ENCODE measurements around the gene ADPRS. TPM values are rescaled to one million over a fixed set of nuclear protein-coding genes. Genes with fewer than 3 reads are reported as not detected.

ADPRS gene
- total RNA-seq, 1 experiment from 2014 or later, result 26.8 TPM

- in situ Hi-C loops (cut with HindIII; ENCODE audit: low pct_unique_long_range_greater_than_20kb, low sequenced_read_pairs), result no loop called here
- no peak for DNase-seq (ENCODE audit: low read depth, low spot score)
Measured at GRCh38 chr1:36123356-36123755, 34.7 kb downstream of the ADPRS start.

- no peak for DNase-seq (ENCODE audit: low read depth, low spot score)
- in situ Hi-C loops (cut with HindIII; ENCODE audit: low pct_unique_long_range_greater_than_20kb, low sequenced_read_pairs), result no loop called here
Measured at GRCh38 chr1:36124404-36125128, 35.9 kb downstream of the ADPRS start.

GRCh38 chr1:36125129-36125991 is 36.7 kb downstream of the ADPRS start, which contains the start of gene COL8A2:
COL8A2 (minus strand) TSS chr1:36125222; CDS start chr1:36100242, 24,980 bp downstream.
- no peak for DNase-seq (ENCODE audit: low read depth, low spot score)
- in situ Hi-C loops (cut with HindIII; ENCODE audit: low pct_unique_long_range_greater_than_20kb, low sequenced_read_pairs), result no loop called here

- in situ Hi-C loops (cut with HindIII; ENCODE audit: low pct_unique_long_range_greater_than_20kb, low sequenced_read_pairs), result no loop called here
- DNase-seq (ENCODE audit: low read depth, low spot score), result no peak
Measured at GRCh38 chr1:36126005-36126716, 37.5 kb downstream of the ADPRS start.

- in situ Hi-C loops (cut with HindIII; ENCODE audit: low pct_unique_long_range_greater_than_20kb, low sequenced_read_pairs), result no loop called here
Measured at GRCh38 chr1:36126797-36127500, 38.3 kb downstream of the ADPRS start.

GRCh38 chr1:36128126-36128904 is 39.6 kb downstream of the ADPRS start:
- DNase-seq (ENCODE audit: low read depth, low spot score), result no peak
- in situ Hi-C loops (cut with HindIII; ENCODE audit: low pct_unique_long_range_greater_than_20kb, low sequenced_read_pairs), result no loop called here

More at GRCh38 chr1:36126797-36127500, 38.3 kb downstream of the ADPRS start:
- no peak for DNase-seq (ENCODE audit: low read depth, low spot score)

GRCh38 chr1:36128905-36129206 is 40.2 kb downstream of the ADPRS start:
- no peak for DNase-seq (ENCODE audit: low read depth, low spot score)
- in situ Hi-C loops (cut with HindIII; ENCODE audit: low pct_unique_long_range_greater_than_20kb, low sequenced_read_pairs), result no loop called here

- in situ Hi-C loops (cut with HindIII; ENCODE audit: low pct_unique_long_range_greater_than_20kb, low sequenced_read_pairs), result no loop called here
- no peak for DNase-seq (ENCODE audit: low read depth, low spot score)
Measured at GRCh38 chr1:36132029-36132428, 43.3 kb downstream of the ADPRS start.

- DNase-seq (ENCODE audit: low read depth, low spot score), result peak; percentile 52
- in situ Hi-C loops (cut with HindIII; ENCODE audit: low pct_unique_long_range_greater_than_20kb, low sequenced_read_pairs), result no loop called here
Measured at GRCh38 chr1:36133484-36133883, 44.8 kb downstream of the ADPRS start.

- in situ Hi-C loops (cut with HindIII; ENCODE audit: low pct_unique_long_range_greater_than_20kb, low sequenced_read_pairs), result no loop called here
- DNase-seq (ENCODE audit: low read depth, low spot score), result no peak
Measured at GRCh38 chr1:36134031-36134430, 45.3 kb downstream of the ADPRS start.

GRCh38 chr1:36134505-36135329 is 46.0 kb downstream of the ADPRS start:
- in situ Hi-C loops (cut with HindIII; ENCODE audit: low pct_unique_long_range_greater_than_20kb, low sequenced_read_pairs), result no loop called here
- peak; percentile 71 for DNase-seq (ENCODE audit: low read depth, low spot score)

GRCh38 chr1:36135330-36135667 is 46.6 kb downstream of the ADPRS start:
- in situ Hi-C loops (cut with HindIII; ENCODE audit: low pct_unique_long_range_greater_than_20kb, low sequenced_read_pairs), result no loop called here

GRCh38 chr1:36135796-36136195 is 47.1 kb downstream of the ADPRS start:
- DNase-seq (ENCODE audit: low read depth, low spot score), result no peak
- in situ Hi-C loops (cut with HindIII; ENCODE audit: low pct_unique_long_range_greater_than_20kb, low sequenced_read_pairs), result no loop called here

More at GRCh38 chr1:36135330-36135667, 46.6 kb downstream of the ADPRS start:
- DNase-seq (ENCODE audit: low read depth, low spot score), result no peak

GRCh38 chr1:36136535-36136934 is 47.8 kb downstream of the ADPRS start:
- DNase-seq (ENCODE audit: low read depth, low spot score), result no peak
- in situ Hi-C loops (cut with HindIII; ENCODE audit: low pct_unique_long_range_greater_than_20kb, low sequenced_read_pairs), result no loop called here

- in situ Hi-C loops (cut with HindIII; ENCODE audit: low pct_unique_long_range_greater_than_20kb, low sequenced_read_pairs), result no loop called here
- DNase-seq (ENCODE audit: low read depth, low spot score), result no peak
Measured at GRCh38 chr1:36137226-36137625, 48.5 kb downstream of the ADPRS start.

- DNase-seq (ENCODE audit: low read depth, low spot score), result no peak
- in situ Hi-C loops (cut with HindIII; ENCODE audit: low pct_unique_long_range_greater_than_20kb, low sequenced_read_pairs), result no loop called here
Measured at GRCh38 chr1:36137776-36138175, 49.1 kb downstream of the ADPRS start.

Measured in SK-MEL-5 (cell line).